ENCODE results near the gene EMILIN2.
"Not testable (repeated sequence)": the region's sequence is repeated elsewhere in the genome, so short reads cannot be mapped to it uniquely, and the experiment has no call there.

The EMILIN2 gene

GRCh38 chr18:2914185-2914880, 67.5 kb downstream of the EMILIN2 start:
- H3K27ac ChIP-seq = no peak overlapping the region
- TF ChIP-seq ZFX (IDR thresholded peaks at IDR 0.05; ENCODE audit: borderline replicate concordance) = no peak

GRCh38 chr18:2914881-2915240, 68.1 kb downstream of the EMILIN2 start:
- H3K27ac ChIP-seq = no peak overlapping the region
- TF ChIP-seq, protein P1, sequence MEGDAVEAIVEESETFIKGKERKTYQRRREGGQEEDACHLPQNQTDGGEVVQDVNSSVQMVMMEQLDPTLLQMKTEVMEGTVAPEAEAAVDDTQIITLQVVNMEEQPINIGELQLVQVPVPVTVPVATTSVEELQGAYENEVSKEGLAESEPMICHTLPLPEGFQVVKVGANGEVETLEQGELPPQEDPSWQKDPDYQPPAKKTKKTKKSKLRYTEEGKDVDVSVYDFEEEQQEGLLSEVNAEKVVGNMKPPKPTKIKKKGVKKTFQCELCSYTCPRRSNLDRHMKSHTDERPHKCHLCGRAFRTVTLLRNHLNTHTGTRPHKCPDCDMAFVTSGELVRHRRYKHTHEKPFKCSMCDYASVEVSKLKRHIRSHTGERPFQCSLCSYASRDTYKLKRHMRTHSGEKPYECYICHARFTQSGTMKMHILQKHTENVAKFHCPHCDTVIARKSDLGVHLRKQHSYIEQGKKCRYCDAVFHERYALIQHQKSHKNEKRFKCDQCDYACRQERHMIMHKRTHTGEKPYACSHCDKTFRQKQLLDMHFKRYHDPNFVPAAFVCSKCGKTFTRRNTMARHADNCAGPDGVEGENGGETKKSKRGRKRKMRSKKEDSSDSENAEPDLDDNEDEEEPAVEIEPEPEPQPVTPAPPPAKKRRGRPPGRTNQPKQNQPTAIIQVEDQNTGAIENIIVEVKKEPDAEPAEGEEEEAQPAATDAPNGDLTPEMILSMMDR (IDR thresholded peaks at IDR 0.05) = no peak
- TF ChIP-seq ZFX (IDR thresholded peaks at IDR 0.05; ENCODE audit: borderline replicate concordance) = no peak

DNA sequence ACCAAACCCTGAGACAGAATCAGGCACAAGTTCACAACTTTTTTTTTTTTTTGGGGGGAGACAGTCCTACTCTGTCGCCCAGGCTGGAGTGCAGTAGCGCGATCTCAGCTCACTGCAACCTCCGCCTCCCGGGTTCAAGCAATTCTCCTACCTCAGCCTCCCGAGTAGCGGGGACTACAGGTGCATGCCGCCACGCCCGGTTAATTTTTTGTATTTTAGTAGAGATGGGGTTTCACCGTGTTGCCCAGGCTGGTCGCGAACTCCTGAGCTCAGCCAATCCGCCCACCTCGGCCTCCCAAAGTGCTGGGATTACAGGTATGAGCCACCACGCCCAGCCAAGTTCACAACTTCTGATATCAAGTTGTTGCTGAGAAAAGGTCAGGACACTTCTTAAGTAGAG, 68.7 kb downstream of the EMILIN2 start:
- H3K27ac ChIP-seq = not testable (repeated sequence)

DNA sequence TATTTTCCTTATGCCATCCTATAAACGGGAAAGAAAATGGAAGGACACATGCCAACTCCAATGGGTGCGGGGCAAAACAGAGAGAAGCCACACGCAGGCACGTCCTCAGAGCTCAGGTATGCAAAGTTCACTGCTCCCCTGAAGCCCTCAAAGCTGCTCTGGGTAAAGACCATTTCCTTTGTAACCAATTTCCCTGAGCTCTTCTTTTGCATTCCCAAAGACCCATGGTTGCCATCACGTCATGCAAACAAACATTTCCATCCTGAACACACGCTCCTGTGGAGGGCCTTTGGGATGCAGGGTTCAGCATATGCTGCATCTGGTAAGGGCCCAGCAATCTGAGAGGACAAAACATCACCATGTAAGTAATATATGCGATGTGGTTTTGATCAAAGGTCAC, 69.4 kb downstream of the EMILIN2 start:
- TF ChIP-seq, protein P1 (IDR thresholded peaks at IDR 0.05) = no peak
- TF ChIP-seq ZFX (IDR thresholded peaks at IDR 0.05; ENCODE audit: borderline replicate concordance) = no peak
- H3K27ac ChIP-seq = no peak overlapping the region

- no peak for TF ChIP-seq ZFX (IDR thresholded peaks at IDR 0.05; ENCODE audit: borderline replicate concordance)
- TF ChIP-seq, protein P1 (IDR thresholded peaks at IDR 0.05) = no peak
- no peak overlapping the region for H3K27ac ChIP-seq
Observed at GRCh38 chr18:2917259-2918047, 70.6 kb downstream of the EMILIN2 start.

DNA sequence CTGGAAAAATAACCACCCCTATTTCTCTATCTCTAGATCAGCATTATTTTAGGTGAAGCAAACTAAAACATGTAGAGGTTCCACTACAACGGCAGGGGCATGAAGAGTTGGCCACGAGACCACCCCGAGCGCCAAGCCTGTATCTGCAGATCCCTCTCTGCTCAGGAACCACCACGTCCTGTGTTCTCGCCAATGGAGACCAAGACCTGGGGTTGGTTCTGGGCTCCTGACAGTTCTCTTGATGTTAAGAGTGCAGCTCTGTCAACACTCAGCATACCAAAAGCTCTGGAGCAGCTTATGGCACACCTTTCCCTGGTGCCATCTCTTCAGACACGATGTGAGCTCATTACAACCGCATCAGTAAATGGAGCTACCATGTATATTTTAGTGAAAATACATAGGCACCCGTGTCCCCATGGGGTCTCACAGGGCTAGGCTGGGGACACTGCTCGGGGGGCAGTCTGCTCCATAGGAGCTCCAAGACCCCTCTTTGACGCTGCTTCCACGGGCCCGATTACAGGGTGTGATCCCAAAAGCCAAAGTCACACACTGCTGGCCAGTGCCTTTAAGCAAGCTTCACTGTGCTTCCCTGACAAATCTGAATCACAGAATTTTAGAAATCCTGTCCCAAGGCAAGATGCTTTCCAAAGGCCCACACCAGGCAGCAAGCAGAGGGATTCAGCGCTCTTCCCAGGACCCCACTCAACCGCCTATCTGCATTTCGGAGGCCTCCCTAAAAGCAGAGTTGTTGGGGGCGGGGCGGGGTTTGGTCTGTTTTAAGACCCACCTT, 72.2 kb downstream of the EMILIN2 start:
- no peak overlapping the region for H3K27ac ChIP-seq
- no peak for TF ChIP-seq ZFX (IDR thresholded peaks at IDR 0.05; ENCODE audit: borderline replicate concordance)
- TF ChIP-seq, protein P1 (IDR thresholded peaks at IDR 0.05) = no peak

GRCh38 chr18:2919600-2919999, 72.8 kb downstream of the EMILIN2 start:
- no peak overlapping the region for H3K27ac ChIP-seq
- no peak for TF ChIP-seq ZFX (IDR thresholded peaks at IDR 0.05; ENCODE audit: borderline replicate concordance)
- TF ChIP-seq, protein P1 (IDR thresholded peaks at IDR 0.05) = no peak

- no peak overlapping the region for H3K27ac ChIP-seq
- TF ChIP-seq, protein P1 (IDR thresholded peaks at IDR 0.05) = no peak
- TF ChIP-seq ZFX (IDR thresholded peaks at IDR 0.05; ENCODE audit: borderline replicate concordance) = no peak
Observed at GRCh38 chr18:2920027-2920426, 73.2 kb downstream of the EMILIN2 start.

Data from 22Rv1 (cell line).